ENCODE results near the gene NDUFA7. TPM values are rescaled to one million over a fixed set of nuclear protein-coding genes. Genes with fewer than 3 reads are reported as not detected.

Gene NDUFA7
- total RNA-seq, 6 experiments from 2014 or later = 54.0 to 75.9 (median 61.1) TPM

- Mint-ChIP-seq H3K36me3 (ENCODE audit: low read depth) (peaks cover 30% of the 10 kb centered on the region; the same call in 1 of the 2 replicates), H3K27ac (no peak overlapping the region), H3K27me3 (ENCODE audit: insufficient read depth) (no peaks in the 10 kb centered on the region; the same call in 1 of the 2 replicates), H3K4me3 (no peak overlapping the region), H3K4me1 (ENCODE audit: low read depth) (peaks cover 23% of the 10 kb centered on the region), H3K9me3 (no peaks in the 10 kb centered on the region)
- no peak for TF ChIP-seq CTCF (IDR thresholded peaks at IDR 0.05)
- peak; percentile 0 for DNase-seq
Measured at GRCh38 chr19:8310342-8311055, 10.7 kb downstream of the NDUFA7 start.

GRCh38 chr19:8308891-8309291 is 12.3 kb downstream of the NDUFA7 start:
- Mint-ChIP-seq H3K4me3 (peak overlapping the region; percentile 91), H3K36me3 (ENCODE audit: low read depth) (peaks cover 25% of the 10 kb centered on the region; the same call in 1 of the 2 replicates), H3K4me1 (ENCODE audit: low read depth) (peaks cover 23% of the 10 kb centered on the region), H3K27me3 (ENCODE audit: insufficient read depth) (no peaks in the 10 kb centered on the region; the same call in none of the 2 replicates), H3K27ac (peak overlapping the region; percentile 77), H3K9me3 (no peaks in the 10 kb centered on the region)
- DNase-seq = no peak
- TF ChIP-seq CTCF (IDR thresholded peaks at IDR 0.05) = no peak

- H3K9me3 Mint-ChIP-seq = no peaks in the 10 kb centered on the region
- peaks cover 23% of the 10 kb centered on the region for H3K4me1 Mint-ChIP-seq (ENCODE audit: low read depth)
- H3K4me3 Mint-ChIP-seq = peak within 1 kb of the TSS; percentile 91
- H3K36me3 Mint-ChIP-seq (ENCODE audit: low read depth) = peaks cover 25% of the 10 kb centered on the region; the same call in 1 of the 2 replicates
- DNase-seq = peak; percentile 85
- TF ChIP-seq CTCF (IDR thresholded peaks at IDR 0.05) = no peak
- H3K27ac Mint-ChIP-seq = peak within 1 kb of the TSS; percentile 88
- no peaks in the 10 kb centered on the region; the same call in none of the 2 replicates for H3K27me3 Mint-ChIP-seq (ENCODE audit: insufficient read depth)
Measured at GRCh38 chr19:8307965-8308866, 13.0 kb downstream of the NDUFA7 start, which contains the start of gene CD320. Gene CD320, minus strand, starts transcription at chr19:8308358. Its CDS starts 68 bp downstream, at chr19:8308290.

GRCh38 chr19:8307400-8307964 is 13.7 kb downstream of the NDUFA7 start:
- H3K4me3 Mint-ChIP-seq = peak overlapping the region; percentile 91
- peaks cover 23% of the 10 kb centered on the region for H3K4me1 Mint-ChIP-seq (ENCODE audit: low read depth)
- peak overlapping the region; percentile 88 for H3K27ac Mint-ChIP-seq
- TF ChIP-seq CTCF (IDR thresholded peaks at IDR 0.05) = no peak
- H3K27me3 Mint-ChIP-seq (ENCODE audit: insufficient read depth) = no peaks in the 10 kb centered on the region; the same call in none of the 2 replicates
- no peaks in the 10 kb centered on the region for H3K9me3 Mint-ChIP-seq
- peaks cover 25% of the 10 kb centered on the region; the same call in 1 of the 2 replicates for H3K36me3 Mint-ChIP-seq (ENCODE audit: low read depth)
- no peak for DNase-seq

Measured in HFFc6 (cell line).